ENCODE results near the gene TMEM221. TPM values are rescaled to one million over a fixed set of nuclear protein-coding genes. Genes with fewer than 3 reads are reported as not detected.

TMEM221 gene
- total RNA-seq, 1 donor from 2014 or later, result not detected

GRCh38 chr19:17469481-17470067 lies 21.1 kb upstream of the TMEM221 start:
- Histone ChIP-seq H3K27me3 (no peaks in the 10 kb centered on the region), H3K27ac (peak overlapping the region; percentile 80 to 91), H3K36me3 (no peaks in the 10 kb centered on the region), H3K4me3 (peak overlapping the region; percentile 87 to 89), H3K9me3 (no peaks in the 10 kb centered on the region), H3K4me1 (peaks cover 13 to 15% of the 10 kb centered on the region in 2 donors)
- TF ChIP-seq, protein P1, sequence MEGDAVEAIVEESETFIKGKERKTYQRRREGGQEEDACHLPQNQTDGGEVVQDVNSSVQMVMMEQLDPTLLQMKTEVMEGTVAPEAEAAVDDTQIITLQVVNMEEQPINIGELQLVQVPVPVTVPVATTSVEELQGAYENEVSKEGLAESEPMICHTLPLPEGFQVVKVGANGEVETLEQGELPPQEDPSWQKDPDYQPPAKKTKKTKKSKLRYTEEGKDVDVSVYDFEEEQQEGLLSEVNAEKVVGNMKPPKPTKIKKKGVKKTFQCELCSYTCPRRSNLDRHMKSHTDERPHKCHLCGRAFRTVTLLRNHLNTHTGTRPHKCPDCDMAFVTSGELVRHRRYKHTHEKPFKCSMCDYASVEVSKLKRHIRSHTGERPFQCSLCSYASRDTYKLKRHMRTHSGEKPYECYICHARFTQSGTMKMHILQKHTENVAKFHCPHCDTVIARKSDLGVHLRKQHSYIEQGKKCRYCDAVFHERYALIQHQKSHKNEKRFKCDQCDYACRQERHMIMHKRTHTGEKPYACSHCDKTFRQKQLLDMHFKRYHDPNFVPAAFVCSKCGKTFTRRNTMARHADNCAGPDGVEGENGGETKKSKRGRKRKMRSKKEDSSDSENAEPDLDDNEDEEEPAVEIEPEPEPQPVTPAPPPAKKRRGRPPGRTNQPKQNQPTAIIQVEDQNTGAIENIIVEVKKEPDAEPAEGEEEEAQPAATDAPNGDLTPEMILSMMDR (IDR thresholded peaks at IDR 0.05), result no peak
- peak; percentile 89 to 98 for DNase-seq (ENCODE audit: low spot score in 2 of 2)
- intact Hi-C loops (cut with DNase I), result loop anchor here (1.0 to 10.0 kb wide), 9 partner anchors 42 to 392 kb away; partner anchors contain the start of genes BABAM1, COLGALT1, GTPBP3 and HAUS8

DNA sequence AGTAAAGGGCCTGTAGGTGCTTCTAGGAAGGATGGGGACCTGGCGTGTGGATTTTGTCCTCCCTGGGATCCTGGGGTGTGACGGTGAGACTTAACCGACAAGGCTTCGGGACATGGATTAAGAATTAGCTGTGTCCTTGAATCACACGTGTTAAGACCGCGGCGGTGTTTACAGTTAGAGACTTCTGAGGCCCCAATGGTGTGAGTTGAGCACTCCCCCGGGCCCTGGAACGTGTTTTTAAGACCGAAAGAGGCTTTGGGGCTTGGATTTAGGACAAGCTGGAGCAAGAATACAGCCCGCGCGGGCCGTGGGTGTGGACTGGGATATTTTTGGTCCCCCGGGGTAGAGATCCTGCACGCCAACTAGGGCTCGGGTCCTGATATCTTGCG lies 20.6 kb upstream of the TMEM221 start:
- Histone ChIP-seq H3K9me3 (no peaks in the 10 kb centered on the region), H3K4me3 (peak overlapping the region; percentile 87 to 89), H3K36me3 (no peaks in the 10 kb centered on the region), H3K4me1 (peaks cover 13 to 15% of the 10 kb centered on the region in 2 donors), H3K27ac (peak overlapping the region; percentile 80 to 91), H3K27me3 (no peaks in the 10 kb centered on the region)
- TF ChIP-seq, protein P1 (IDR thresholded peaks at IDR 0.05), result no peak
- intact Hi-C loops (cut with DNase I), result loop anchor here (1.0 to 10.0 kb wide), 7 partner anchors 42 to 204 kb away; partner anchors contain the start of genes BABAM1, COLGALT1, GTPBP3 and PGLS
- DNase-seq (ENCODE audit: low spot score in 2 of 2), result no peak

- no peaks in the 10 kb centered on the region for H3K36me3 ChIP-seq
- H3K27ac ChIP-seq, result peak overlapping the region; percentile 80 to 91
- no peaks in the 10 kb centered on the region for H3K9me3 ChIP-seq
- no peaks in the 10 kb centered on the region for H3K27me3 ChIP-seq
- peaks cover 13 to 15% of the 10 kb centered on the region in 2 donors for H3K4me1 ChIP-seq
- TF ChIP-seq, protein P1 (IDR thresholded peaks at IDR 0.05), result no peak
- peak in 1 of 2 donors; percentile 72 for DNase-seq (ENCODE audit: low spot score in 2 of 2)
- intact Hi-C loops (cut with DNase I), result loop anchor here (1.0 to 10.0 kb wide), 7 partner anchors 43 to 204 kb away; partner anchors contain the start of genes BABAM1, COLGALT1, GTPBP3 and PGLS
- H3K4me3 ChIP-seq, result peak overlapping the region; percentile 87 to 89
These were observed 20.0 kb upstream of the TMEM221 start for GRCh38 chr19:17468302-17469091.

DNA sequence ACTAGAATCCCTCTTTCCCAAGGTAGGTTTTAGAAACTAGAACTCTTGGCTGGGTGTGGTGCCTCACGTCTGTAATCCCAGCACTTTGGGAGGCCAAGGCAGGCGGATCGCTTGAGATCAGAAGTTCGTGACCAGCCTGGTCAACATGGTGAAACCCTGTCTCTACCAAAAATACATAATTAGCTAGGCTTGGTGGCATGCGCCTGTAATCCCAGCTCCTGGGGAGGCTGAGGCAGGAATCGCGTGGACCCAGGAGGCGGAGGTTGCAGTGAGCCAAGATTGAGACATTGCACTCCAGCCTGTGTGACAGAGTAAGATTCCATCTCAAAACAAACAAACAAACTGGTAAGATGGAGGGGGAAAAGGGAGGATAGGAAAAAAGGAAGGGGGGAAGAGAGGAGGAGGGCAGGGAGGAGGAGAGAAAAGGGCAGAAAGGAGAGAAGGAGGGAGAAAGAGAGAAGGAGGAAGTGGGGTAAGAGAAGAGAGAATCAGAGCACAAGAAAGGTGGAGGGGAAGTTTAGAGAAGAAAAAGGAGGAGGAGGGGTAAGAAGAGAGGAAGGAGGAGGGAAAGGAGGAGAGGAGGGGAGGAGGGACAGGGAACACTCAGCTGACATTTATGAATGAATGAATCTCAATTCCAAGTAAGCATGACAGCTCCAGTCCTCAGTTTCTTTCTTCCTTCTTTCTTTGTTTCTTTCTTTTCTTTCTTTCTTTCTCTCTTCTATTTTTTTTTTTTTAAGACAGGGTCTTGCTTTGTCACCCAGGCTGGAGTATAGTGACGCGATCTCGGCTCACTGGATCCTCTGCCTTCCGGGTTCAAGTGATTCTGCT lies 19.2 kb upstream of the TMEM221 start:
- peak overlapping the region in 1 of 2 donors; percentile 91 for H3K27ac ChIP-seq
- TF ChIP-seq, protein P1 (IDR thresholded peaks at IDR 0.05), result no peak
- intact Hi-C loops (cut with DNase I), result loop anchor here (2.0 to 10.0 kb wide), 6 partner anchors 77 to 203 kb away; partner anchors contain the start of genes BABAM1, COLGALT1, GTPBP3 and USHBP1
- H3K36me3 ChIP-seq, result no peaks in the 10 kb centered on the region
- H3K27me3 ChIP-seq, result no peaks in the 10 kb centered on the region
- peaks cover 13 to 15% of the 10 kb centered on the region in 2 donors for H3K4me1 ChIP-seq
- no peak overlapping the region for H3K4me3 ChIP-seq
- H3K9me3 ChIP-seq, result no peaks in the 10 kb centered on the region
- no peak for DNase-seq (ENCODE audit: low spot score in 2 of 2)

- no peak overlapping the region for H3K27ac ChIP-seq
These were observed 18.0 kb upstream of the TMEM221 start for GRCh38 chr19:17466487-17466850.

More at GRCh38 chr19:17466487-17466850, 18.0 kb upstream of the TMEM221 start:
- Histone ChIP-seq H3K4me3 (no peak overlapping the region), H3K4me1 (peaks cover 13 to 15% of the 10 kb centered on the region in 2 donors), H3K27me3 (no peaks in the 10 kb centered on the region), H3K9me3 (no peaks in the 10 kb centered on the region), H3K36me3 (no peaks in the 10 kb centered on the region)
- TF ChIP-seq, protein P1 (IDR thresholded peaks at IDR 0.05), result no peak
- intact Hi-C loops (cut with DNase I), result loop anchor here (5.0 to 10.0 kb wide), 2 partner anchors 174 to 202 kb away; partner anchors contain the start of genes BABAM1 and USHBP1
- DNase-seq (ENCODE audit: low spot score in 2 of 2), result no peak
